IgD-negative memory B cell (primary cell): Measurements from ENCODE around the gene RPS3. TPM values are rescaled to one million over a fixed set of nuclear protein-coding genes. Genes with fewer than 3 reads are reported as not detected.
"Not testable (repeated sequence)": the region's sequence is repeated elsewhere in the genome, so short reads cannot be mapped to it uniquely, and the experiment has no call there.

Source experiments
- H3K27ac Mint-ChIP-seq, 3 donors: one replicate each; pipeline ENCODE4 v1.8.0; 2020 to 2022; ENCODE audit warnings: mild to moderate bottlenecking in 3 of 3, mixed read lengths in 3 of 3, moderate library complexity in 1 of 3
- H3K27me3 Mint-ChIP-seq: one replicate; pipeline ENCODE4 v1.8.0; 2021; ENCODE audit warnings: mixed read lengths
- H3K36me3 Mint-ChIP-seq: one replicate; pipeline ENCODE4 v1.8.0; 2020; ENCODE audit warnings: mild to moderate bottlenecking, mixed read lengths
- H3K4me1 Mint-ChIP-seq, 3 donors: one replicate each; pipeline ENCODE4 v1.8.0; 2020 to 2022; ENCODE audit warnings: mixed read lengths in 3 of 3, mild to moderate bottlenecking in 1 of 3
- H3K4me3 Mint-ChIP-seq, 4 donors: one replicate each; pipeline ENCODE4 v1.8.0; 2020 to 2022; ENCODE audit warnings: mild to moderate bottlenecking in 4 of 4, mixed read lengths in 4 of 4, moderate library complexity in 3 of 4
- H3K9me3 Mint-ChIP-seq, 3 donors: one replicate each; pipeline ENCODE4 v1.8.0; 2020 to 2021; ENCODE audit warnings: mixed read lengths in 3 of 3, mild to moderate bottlenecking in 1 of 3
- polyA plus RNA-seq: library from polyadenylated mRNA; unstranded; fragments of 300-500 nt; fragmentation: Illumina TruSeq; gene quantifications from one replicate; pipeline ENCODE4 v1.2.3, GENCODE V29; 2021

RPS3 gene
- 4,911 TPM for polyA plus RNA-seq

DNA sequence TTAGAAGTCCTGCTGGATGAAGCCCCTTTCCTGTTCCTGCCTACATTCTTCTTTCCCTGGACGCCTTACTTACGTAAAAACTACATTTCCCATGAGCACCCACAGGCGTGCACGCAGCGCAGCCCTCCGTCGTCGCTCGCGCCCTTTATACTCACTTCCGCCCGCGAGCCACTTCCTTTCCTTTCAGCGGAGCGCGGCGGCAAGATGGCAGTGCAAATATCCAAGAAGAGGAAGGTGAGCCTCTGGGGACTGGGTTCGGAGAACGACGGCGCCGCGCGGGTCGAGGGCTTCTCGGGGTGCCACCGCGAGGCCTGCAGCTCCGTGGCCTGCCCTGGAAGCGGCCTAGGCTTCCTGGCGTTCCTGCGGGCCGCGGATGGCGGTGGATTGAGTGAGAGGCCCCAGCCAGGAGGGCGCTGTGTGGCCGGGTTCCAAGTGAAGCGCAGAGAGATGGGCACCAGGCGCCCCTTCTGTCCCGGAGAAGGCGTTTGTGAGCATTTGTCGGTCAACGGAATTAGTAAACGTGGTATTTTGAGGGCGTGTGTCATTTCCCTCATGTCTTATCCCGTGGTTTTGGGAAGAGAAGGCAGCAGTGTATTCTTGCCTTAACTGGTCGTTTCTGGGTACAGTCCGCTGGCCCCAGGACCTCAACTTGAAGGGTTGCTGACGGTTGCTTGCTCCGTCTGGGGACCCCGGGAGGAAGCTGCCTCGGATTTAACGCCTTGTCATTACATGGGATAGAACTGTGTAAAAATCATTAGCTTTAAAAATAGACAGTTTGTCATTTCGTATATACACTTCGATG is at the start of gene RPS3:
Gene RPS3, plus strand, starts transcription at position 175 of the 802 bp plus-strand sequence. Its CDS starts 30 bp downstream, at position 205.
- Mint-ChIP-seq H3K9me3 (no peaks in the 10 kb centered on the region), H3K4me3 (peak within 1 kb of the TSS; percentile 93 to 97 (median 96)), H3K4me1 (peaks cover 18 to 37% (median 27%) of the 10 kb centered on the region in 3 donors), H3K36me3 (no peaks in the 10 kb centered on the region), H3K27me3 (peaks cover 4% of the 10 kb centered on the region), H3K27ac (peak within 1 kb of the TSS; percentile 82 to 98 (median 92))

GRCh38 chr11:75349521-75350116 is 49.7 kb upstream of the RPS3 start:
- H3K9me3 Mint-ChIP-seq, result no peaks in the 10 kb centered on the region
- peak overlapping the region; percentile 39 to 60 (median 47) for H3K27ac Mint-ChIP-seq
- H3K36me3 Mint-ChIP-seq, result no peaks in the 10 kb centered on the region
- H3K27me3 Mint-ChIP-seq, result peaks cover 2% of the 10 kb centered on the region
- peak overlapping the region in 3 of 4 donors; percentile 56 to 88 (median 65) for H3K4me3 Mint-ChIP-seq
- H3K4me1 Mint-ChIP-seq, result peaks cover 13 to 23% (median 18%) of the 10 kb centered on the region in 3 donors

DNA sequence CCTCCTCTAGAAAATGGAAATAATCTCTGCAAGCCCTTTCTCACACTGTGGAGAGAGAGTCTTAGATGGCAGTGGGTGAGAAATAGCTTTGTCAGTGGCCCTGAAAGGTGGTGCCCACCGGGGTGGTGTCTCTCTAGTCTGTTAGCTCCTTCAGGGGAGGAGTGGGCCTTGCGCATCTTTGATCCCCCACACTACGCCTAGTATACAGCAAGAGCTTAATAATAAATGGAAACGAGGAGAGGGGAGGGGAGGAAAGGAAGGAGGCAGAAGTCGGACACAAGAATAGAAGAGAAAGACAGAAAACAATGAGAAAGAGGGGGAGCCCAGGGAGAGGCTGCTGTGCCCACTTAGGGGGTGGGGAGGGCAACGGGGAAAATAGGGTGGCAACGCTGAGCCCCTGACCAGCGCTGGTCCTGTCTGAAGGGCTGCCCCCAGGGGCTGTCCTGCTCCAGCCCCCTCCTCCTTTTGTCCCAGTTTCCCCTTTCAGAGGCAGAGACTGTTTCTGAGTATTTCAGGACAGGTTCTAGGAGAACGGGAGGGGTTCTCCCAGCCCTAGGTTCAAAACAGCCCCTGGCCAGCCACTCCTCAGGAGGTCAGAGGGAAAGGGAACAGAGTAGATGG is 49.1 kb upstream of the RPS3 start:
- Mint-ChIP-seq H3K27ac (peak overlapping the region in 2 of 3 donors; percentile 47 to 60), H3K36me3 (no peaks in the 10 kb centered on the region), H3K4me1 (peaks cover 13 to 23% (median 18%) of the 10 kb centered on the region in 3 donors), H3K4me3 (peak overlapping the region; percentile 55 to 94 (median 76)), H3K27me3 (peaks cover 2% of the 10 kb centered on the region), H3K9me3 (no peaks in the 10 kb centered on the region)

- peak overlapping the region; percentile 88 to 94 (median 90) for H3K4me3 Mint-ChIP-seq
- no peaks in the 10 kb centered on the region for H3K36me3 Mint-ChIP-seq
- peaks cover 2% of the 10 kb centered on the region for H3K27me3 Mint-ChIP-seq
- H3K4me1 Mint-ChIP-seq, result peaks cover 13 to 22% (median 15%) of the 10 kb centered on the region in 3 donors
- peak overlapping the region; percentile 47 to 89 (median 60) for H3K27ac Mint-ChIP-seq
- H3K9me3 Mint-ChIP-seq, result no peaks in the 10 kb centered on the region
These were observed 48.4 kb upstream of the RPS3 start for GRCh38 chr11:75350743-75351540.

DNA sequence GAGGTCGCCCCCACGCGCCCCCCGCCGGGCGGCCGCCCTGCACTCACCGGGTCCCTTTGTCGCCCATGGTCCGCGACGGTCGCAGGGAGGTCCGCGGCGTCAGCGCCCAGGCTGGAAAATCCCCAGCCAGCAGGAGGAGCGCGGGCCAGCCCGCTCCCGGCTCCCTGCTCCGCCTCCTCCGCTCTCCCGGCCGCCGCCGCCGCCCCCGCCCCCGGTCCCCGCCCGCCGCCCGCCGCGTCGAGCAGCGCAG is 47.9 kb upstream of the RPS3 start, which contains the start of gene ARRB1:
Gene ARRB1, minus strand, starts transcription at position 121 of the 250 bp plus-strand sequence. Its CDS starts 54 bp downstream, at position 67.
- Mint-ChIP-seq H3K4me3 (peak within 1 kb of the TSS; percentile 88 to 94 (median 90)), H3K4me1 (peaks cover 13 to 19% (median 14%) of the 10 kb centered on the region in 3 donors), H3K27me3 (peaks cover 4% of the 10 kb centered on the region), H3K36me3 (no peaks in the 10 kb centered on the region), H3K9me3 (no peaks in the 10 kb centered on the region), H3K27ac (peak within 1 kb of the TSS; percentile 47 to 89 (median 60))

- Mint-ChIP-seq H3K27ac (peak overlapping the region in 2 of 3 donors; percentile 58 to 71), H3K27me3 (peaks cover 6% of the 10 kb centered on the region), H3K9me3 (no peaks in the 10 kb centered on the region), H3K4me1 (peaks cover 13 to 19% (median 14%) of the 10 kb centered on the region in 3 donors), H3K4me3 (peak overlapping the region; percentile 84 to 91 (median 87)), H3K36me3 (no peaks in the 10 kb centered on the region)
These were observed 47.3 kb upstream of the RPS3 start for GRCh38 chr11:75351791-75352587.

- H3K27ac Mint-ChIP-seq, result peak overlapping the region in 2 of 3 donors; percentile 58 to 71
- peak overlapping the region; percentile 84 to 91 (median 87) for H3K4me3 Mint-ChIP-seq
- H3K9me3 Mint-ChIP-seq, result no peaks in the 10 kb centered on the region
- H3K4me1 Mint-ChIP-seq, result peaks cover 13 to 19% (median 14%) of the 10 kb centered on the region in 3 donors
- peaks cover 10% of the 10 kb centered on the region for H3K27me3 Mint-ChIP-seq
- H3K36me3 Mint-ChIP-seq, result no peaks in the 10 kb centered on the region
These were observed 46.6 kb upstream of the RPS3 start for GRCh38 chr11:75352588-75353206.

DNA sequence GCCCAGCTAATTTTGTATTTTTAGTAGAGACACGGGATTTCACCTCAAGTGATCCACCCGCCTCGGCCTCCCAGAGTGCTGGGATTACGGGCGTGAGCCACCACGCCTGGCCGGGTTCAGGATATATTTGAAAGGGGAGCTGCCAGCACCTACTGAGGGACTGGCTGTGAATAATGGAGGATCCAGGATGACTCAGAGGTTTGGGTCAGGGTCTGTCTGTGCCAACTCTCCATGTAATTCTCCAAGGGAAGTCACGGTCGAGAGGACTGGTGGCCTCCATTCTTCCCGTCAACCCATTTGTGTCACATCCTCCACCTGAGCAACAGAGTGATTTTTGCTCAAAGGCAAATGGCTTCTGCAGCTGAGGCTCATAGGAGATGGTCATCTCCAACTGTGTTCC is 44.3 kb upstream of the RPS3 start:
- Mint-ChIP-seq H3K27ac (no peak overlapping the region), H3K9me3 (no peaks in the 10 kb centered on the region), H3K27me3 (peaks cover 10% of the 10 kb centered on the region), H3K4me1 (peaks cover 13 to 20% (median 18%) of the 10 kb centered on the region in 3 donors), H3K4me3 (no peak overlapping the region), H3K36me3 (no peaks in the 10 kb centered on the region)

DNA sequence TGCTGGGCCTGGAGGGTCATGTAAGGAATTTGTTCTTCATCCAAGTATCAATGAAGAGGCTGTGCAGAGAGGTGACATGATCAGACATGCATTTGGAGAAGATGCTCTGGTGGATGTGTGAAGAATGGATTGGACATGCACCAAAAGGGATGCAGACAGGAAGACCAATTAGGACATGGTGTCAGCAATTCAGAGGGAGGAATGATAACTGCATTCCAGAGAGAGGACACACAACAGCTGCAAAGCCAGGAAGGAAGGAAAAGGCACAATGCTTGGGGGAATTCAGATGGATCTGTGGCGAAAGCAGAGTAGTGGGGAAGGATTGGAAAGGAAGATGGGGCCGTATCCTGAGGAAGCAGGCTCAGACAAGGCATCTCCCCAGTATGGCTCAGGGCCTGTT is 42.7 kb upstream of the RPS3 start:
- Mint-ChIP-seq H3K9me3 (no peaks in the 10 kb centered on the region), H3K4me1 (peaks cover 7 to 18% (median 16%) of the 10 kb centered on the region in 3 donors), H3K27me3 (peaks cover 10% of the 10 kb centered on the region), H3K27ac (no peak overlapping the region), H3K36me3 (peaks cover 2% of the 10 kb centered on the region), H3K4me3 (no peak overlapping the region)

- H3K27me3 Mint-ChIP-seq, H3K36me3 Mint-ChIP-seq, H3K27ac Mint-ChIP-seq, H3K4me3 Mint-ChIP-seq, H3K9me3 Mint-ChIP-seq: not testable (repeated sequence)
- H3K4me1 Mint-ChIP-seq, result peaks cover 0 to 19% (median 11%) of the 10 kb centered on the region in 3 donors
These were observed 37.0 kb upstream of the RPS3 start for GRCh38 chr11:75362285-75362684.

GRCh38 chr11:75365711-75366181 is 33.6 kb upstream of the RPS3 start:
- H3K27me3 Mint-ChIP-seq, result peaks cover 9% of the 10 kb centered on the region

DNA sequence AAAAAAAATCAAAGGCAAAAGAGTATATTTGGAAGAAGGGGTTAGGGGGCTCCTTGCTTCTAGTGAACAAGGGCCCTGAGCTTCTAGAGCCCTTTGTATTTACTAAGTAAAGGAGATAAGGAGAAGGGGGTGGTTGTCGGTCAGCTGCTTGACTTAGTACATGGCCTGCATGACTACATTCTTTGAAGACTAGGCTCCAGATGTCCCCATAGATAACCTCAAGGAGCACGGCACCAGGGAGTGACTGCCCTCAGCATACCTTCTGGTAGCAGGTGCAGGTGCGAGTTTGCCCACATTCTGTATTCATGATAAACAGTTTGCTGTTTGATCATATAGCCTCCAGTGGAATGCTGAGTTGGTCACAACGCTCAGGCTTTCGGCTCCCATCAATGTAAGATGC is 32.5 kb upstream of the RPS3 start:
- H3K27me3 Mint-ChIP-seq, H3K27ac Mint-ChIP-seq, H3K9me3 Mint-ChIP-seq, H3K36me3 Mint-ChIP-seq, H3K4me3 Mint-ChIP-seq, H3K4me1 Mint-ChIP-seq: not testable (repeated sequence)

More at GRCh38 chr11:75365711-75366181, 33.6 kb upstream of the RPS3 start:
- H3K4me3 Mint-ChIP-seq, result no peak overlapping the region
- H3K9me3 Mint-ChIP-seq, result peaks cover 0 to 2% (median 0%) of the 10 kb centered on the region in 3 donors
- H3K36me3 Mint-ChIP-seq, result no peaks in the 10 kb centered on the region
- H3K4me1 Mint-ChIP-seq, result peaks cover 0 to 9% (median 8%) of the 10 kb centered on the region in 3 donors
- H3K27ac Mint-ChIP-seq, result peak overlapping the region in 2 of 3 donors; percentile 29 to 59

DNA sequence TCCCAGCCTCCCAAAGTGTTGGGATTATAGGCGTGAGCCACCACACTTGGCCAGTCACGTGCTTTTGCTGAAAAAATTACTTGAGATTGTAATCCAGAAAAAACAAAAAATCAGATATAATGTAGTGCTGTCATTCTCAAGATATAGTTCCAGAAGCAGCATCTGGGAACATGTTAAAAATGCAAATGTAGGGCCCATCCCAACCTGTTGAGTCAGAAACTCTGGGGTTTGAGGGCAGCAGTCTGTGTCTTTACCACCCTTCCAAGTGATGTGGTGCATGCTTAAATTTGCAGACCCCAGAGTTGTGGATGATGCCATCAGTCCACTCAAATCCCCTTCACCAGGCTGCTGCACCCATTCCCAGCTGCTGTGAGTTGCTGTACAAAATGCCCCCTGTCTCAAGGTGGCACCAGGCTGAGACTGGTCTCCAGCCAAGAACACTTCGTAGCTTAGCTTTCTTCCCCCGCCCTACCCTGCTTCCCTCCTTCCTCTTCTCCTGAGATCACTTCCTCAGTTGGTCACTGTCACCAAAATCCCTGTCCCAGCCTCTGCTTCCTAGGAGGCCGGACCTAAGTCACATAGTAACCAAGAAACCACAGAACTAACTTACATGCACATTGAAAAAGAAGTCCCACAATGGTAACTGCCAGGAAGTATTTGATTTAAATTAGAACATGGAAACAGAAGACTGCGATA is 29.6 kb upstream of the RPS3 start:
- H3K9me3 Mint-ChIP-seq, result peaks cover 0 to 2% (median 0%) of the 10 kb centered on the region in 3 donors
- H3K27ac Mint-ChIP-seq, result no peak overlapping the region
- H3K27me3 Mint-ChIP-seq, result peaks cover 7% of the 10 kb centered on the region
- no peak overlapping the region for H3K4me3 Mint-ChIP-seq
- no peaks in the 10 kb centered on the region for H3K36me3 Mint-ChIP-seq
- peaks cover 0 to 8% (median 8%) of the 10 kb centered on the region in 3 donors for H3K4me1 Mint-ChIP-seq
